Adrenal gland (tissue), 5 donors: ENCODE results near the gene PLIN3.
"Not testable (repeated sequence)": the region's sequence is repeated elsewhere in the genome, so short reads cannot be mapped to it uniquely, and the experiment has no call there.

Source experiments
- POLR2A ChIP-seq, 2 donors: fragments of 450-650 bp; IDR thresholded peaks; one replicate each; pipeline ENCODE4 v1.6.1; 2017; ENCODE audit warnings: antibody characterized with exemption in 2 of 2, mild to moderate bottlenecking in 2 of 2, moderate library complexity in 1 of 2
- TF ChIP-seq, protein P1 (sequence below), 6 experiments: fragments of 450-650 bp in 4 of 6; fragments of 200-600 bp in 2 of 6; sonication (generic) in 1 of 6; IDR thresholded peaks; 1 replicate in 5 of 6; 2 replicates in 1 of 6; pipeline versions ENCODE4 v1.5.1 to v1.8.0; 2016 to 2021; ENCODE audit warnings: antibody characterized with exemption in 6 of 6, mild to moderate bottlenecking in 2 of 6, moderate library complexity in 1 of 6
- donor health status: DM: no; HTN: no; CAD: no.

DNA sequence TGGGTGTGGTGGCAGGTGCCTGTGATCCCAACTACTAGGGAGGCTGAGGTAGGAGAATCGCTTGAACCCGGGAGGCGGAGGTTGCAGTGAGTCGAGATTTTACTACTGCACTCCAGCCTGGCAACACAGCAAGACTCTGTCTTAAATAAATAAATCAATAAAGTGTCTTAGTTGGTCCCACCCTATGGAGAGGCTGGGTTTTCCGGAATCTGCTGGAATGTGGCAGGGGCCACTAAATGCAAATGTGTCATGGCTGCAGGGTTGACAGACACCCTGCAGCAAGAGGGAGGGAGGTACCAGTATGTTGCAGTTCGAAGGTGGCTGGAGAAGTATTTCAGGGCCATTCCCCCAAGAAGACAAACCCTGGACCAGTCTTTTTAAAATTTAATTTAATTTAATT lies 17.5 kb upstream of the PLIN3 start:
- TF ChIP-seq, protein P1, sequence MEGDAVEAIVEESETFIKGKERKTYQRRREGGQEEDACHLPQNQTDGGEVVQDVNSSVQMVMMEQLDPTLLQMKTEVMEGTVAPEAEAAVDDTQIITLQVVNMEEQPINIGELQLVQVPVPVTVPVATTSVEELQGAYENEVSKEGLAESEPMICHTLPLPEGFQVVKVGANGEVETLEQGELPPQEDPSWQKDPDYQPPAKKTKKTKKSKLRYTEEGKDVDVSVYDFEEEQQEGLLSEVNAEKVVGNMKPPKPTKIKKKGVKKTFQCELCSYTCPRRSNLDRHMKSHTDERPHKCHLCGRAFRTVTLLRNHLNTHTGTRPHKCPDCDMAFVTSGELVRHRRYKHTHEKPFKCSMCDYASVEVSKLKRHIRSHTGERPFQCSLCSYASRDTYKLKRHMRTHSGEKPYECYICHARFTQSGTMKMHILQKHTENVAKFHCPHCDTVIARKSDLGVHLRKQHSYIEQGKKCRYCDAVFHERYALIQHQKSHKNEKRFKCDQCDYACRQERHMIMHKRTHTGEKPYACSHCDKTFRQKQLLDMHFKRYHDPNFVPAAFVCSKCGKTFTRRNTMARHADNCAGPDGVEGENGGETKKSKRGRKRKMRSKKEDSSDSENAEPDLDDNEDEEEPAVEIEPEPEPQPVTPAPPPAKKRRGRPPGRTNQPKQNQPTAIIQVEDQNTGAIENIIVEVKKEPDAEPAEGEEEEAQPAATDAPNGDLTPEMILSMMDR (IDR thresholded peaks at IDR 0.05) = not testable (repeated sequence)
- TF ChIP-seq POLR2A (IDR thresholded peaks at IDR 0.05) = not testable (repeated sequence)
